Measurements from ENCODE around the gene CA6.
"Not testable (repeated sequence)": the region's sequence is repeated elsewhere in the genome, so short reads cannot be mapped to it uniquely, and the experiment has no call there.

The CA6 gene

DNA sequence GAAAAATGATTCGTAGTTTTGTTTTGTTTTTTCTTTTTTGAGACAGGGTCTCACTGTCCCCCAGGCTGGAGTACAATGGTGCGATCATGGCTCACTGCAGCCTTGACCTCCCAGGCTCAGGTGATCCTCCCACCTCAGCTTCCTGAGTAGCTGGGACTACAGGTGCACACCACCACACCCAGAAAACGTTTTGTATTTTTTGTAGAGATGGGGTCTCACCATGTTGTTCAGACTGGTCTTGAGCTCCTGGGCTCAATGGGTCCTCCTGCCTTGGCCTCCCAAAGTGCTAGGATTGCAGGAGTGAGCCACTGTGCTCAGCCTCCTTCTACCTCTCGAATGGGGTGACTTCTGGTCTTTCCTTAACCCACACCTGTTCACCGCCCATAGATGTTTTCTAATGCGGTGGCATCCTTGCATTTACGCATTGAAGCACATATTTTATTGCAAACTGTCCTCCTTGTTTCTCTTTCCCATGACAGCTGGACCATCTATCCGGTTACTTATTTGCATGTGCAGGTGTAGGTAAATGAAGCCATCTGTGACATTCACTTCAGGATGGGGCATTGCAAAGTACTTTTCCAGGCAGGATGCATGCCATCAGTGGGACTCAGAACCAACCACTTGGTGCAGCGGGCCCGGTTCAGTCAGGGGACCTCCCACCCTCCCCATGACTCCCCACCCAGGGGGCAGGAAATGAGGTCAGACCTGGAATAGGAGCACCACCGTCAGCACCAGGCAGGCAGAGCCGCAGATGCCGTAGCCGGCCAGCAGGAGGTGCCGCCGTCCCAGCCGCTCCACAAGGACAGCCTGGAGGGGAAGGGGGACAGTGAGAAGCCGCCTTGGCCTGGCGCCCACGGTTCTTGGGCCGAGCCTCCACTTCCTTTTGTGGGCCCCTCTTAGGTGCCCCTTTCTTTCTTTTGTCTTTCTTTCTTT, 64.0 kb downstream of the CA6 start:
- peak; percentile 31 to 71 for DNase-seq

DNA sequence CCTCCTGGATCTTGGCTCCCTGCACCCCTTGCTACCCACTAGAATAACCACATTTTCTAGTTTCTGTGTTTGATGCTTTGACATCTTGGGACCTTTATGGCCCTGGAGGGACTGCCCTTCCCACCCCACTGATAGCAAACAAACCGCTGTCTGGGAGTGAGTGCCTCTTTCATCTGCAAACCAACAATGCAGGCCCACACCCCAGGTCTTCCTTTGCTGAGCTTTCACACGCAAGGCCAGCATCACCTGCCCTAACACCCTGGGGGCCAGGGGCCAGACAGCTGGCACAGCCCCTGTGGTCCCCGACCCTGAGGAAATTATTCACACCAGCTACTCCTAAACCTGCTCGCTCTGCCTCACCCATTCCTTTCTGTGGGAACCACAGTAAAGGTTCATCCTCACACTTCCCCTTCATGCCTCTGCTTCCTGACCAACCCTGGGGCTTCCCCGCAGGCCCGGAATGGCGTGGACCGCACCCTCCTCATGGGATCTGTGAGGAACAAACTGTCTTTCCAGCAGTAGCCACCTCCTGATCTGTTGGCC, 65.2 kb downstream of the CA6 start:
- no peak for DNase-seq

DNA sequence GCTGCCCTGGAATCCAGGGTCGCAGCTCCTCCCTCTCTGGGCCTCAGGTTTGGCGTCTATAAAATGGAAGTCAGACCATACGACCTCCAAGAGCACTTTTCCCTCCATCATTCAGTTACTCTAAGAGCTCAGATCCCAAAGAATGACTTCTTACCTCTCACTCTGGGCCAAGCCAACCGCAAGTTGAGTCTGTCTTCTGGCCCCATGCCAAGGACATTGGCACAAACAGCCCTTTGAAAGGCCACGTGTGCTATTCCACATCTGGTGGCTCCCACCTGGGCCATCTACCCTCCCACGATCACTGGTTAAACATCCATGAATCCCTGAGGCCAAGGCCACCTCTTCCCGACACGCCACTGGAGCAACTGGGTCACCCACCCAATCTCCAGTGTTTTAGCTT, 68.2 kb downstream of the CA6 start:
- no peak for DNase-seq

DNA sequence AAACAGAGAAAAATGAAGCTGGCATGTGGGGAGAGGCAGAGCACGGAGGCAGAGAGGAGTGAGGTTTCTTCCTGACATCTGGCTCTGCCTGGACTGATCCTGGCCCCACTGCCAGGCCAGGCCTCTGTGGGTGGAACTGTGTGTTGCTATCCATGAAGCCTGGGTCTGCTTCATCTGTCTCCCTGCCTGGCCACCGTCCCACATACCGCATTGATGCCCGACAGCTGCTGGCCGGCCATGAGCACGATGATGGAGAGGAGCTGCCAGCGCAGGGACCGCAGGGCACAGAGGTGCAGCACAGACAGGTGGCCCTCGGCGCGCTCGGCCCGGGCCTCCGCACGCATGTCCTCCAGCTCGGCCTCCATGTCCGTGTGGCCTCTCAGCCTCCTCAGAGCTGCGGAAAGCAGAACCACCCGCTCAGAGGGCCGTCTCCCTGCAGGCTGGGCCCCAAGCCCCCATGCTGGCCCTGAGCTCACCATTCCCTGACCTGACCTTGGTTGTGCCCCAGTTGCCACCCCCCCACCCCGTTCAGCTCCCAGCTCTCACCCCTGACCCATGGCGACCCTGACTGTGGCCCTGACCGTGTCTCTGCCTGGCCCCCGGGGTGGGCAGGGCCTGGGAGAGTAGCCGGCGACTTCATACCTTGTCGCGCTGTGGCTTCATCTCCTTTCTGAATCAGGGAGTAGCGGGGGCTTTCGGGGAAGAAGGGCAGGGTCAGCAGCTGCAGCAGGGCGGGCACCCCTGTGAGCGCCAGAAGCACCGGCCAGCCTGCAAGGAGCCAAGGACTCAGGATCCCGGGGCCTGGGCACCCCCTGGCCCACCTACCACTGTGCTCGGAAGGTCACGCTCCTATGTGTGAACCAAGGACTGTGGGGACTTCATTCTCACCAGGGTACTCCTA, 69.1 kb downstream of the CA6 start:
- no peak for DNase-seq

DNA sequence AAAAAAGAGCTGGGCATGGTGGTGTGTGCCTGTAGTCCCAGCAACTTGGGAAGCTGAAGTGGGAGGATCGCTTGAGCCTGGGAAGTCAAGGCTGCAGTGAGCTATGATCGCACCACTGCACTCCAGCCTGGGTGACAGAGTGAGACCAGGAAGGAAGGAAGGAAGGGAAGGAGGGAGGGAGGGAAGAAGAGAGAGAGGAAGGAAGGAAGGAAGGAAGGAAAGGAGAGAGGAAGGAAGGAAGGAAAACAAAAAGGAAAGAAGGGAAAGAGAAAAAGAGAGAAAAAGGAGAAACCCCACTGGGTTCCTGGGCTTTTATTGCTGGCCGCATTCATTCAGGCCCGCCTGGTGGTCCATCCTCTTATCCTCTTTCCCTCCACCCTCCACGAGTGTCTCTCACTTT, 70.8 kb downstream of the CA6 start:
- DNase-seq: no peak

DNA sequence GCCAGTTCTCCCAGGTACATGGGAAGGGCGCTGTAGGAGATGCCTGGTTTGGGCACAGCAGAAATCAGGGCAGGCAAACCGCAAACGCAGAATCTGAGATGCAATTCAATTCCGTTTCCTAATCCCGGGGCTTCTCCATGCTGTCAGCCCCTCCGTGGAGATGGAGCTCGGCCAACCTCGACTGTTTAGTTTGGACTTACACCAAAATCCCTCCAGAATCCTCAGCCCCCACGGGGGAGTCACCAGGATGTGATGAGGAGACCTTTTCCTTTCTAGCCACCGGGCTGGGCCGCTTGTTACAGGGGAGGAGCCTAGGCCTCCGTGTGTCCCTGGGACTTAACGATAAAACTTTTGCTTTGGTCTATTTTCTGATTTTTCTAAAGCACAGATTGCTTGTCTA, 72.7 kb downstream of the CA6 start:
- no peak for DNase-seq

DNA sequence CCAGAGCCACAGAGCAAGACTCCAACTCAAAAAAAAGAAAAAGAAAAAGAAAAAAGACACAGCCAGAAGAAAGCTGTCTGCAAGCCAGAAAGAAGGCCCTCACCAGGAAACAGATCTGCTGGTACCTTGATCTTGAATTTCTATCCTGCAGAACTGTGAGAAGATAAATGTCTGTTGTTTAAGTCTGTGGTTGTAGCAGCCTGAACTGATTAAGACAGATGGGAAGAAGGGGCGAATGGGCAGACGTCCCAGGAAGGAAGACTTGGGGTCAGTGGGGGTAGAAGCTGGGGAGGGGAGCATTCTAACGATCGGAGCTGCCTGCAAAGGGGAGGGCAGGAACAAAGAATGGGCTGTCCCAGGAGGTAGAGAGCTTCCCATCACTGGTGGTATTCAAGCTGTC, 74.2 kb downstream of the CA6 start:
- no peak for DNase-seq

DNA sequence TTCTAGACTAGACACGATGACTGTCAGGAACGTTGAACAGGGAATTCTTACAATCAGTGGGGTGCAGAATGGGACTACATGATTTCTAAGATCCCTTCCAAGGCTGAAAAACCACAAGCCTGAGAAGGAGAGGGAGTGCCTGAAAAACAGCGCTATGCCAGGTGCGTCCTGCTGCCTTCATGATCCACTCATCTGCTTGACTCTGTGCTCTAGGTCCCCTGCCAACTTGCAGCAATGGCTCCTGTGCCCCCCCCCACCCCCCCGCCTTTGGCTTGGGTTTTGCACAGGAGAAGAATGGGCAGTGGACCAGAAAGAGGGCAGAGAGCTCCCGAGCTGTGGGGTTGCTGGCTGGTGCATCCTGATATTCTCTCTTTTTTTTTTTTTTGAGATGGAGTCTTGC, 74.6 kb downstream of the CA6 start:
- no peak for DNase-seq

DNA sequence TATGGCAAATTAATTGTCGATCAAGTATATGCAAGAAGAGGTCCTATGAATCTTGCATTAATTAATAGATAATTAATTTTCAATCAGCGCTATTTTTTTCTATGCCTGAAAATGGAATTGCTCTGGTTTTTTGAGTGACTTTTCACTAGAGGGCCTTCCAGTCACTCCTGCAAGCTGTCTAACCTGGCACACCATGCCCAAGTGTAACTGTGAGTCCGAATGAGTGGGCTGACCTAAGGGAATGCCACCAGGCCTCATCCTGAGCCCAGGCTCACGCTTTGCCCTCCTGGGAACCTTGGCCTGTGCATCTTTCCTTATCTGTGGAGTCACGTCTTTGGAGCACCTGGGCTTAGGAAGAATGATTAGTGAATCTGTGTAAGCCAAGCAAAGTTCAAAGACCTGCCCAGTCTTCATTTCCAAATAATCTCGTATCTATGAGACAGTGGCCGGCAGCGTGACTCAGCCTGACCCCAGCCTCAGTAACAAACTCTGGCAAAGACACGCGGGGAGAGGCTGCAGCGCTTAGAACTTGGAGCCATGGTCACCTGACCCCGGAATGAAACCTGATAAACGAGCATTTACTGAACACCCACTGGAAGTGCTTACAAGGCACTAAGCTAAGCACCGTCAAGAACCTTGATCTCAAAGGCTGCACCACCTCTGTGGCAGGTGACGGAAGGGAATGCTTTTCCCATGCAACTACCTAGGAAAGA, 76.5 kb downstream of the CA6 start:
- DNase-seq: not testable (repeated sequence)

DNA sequence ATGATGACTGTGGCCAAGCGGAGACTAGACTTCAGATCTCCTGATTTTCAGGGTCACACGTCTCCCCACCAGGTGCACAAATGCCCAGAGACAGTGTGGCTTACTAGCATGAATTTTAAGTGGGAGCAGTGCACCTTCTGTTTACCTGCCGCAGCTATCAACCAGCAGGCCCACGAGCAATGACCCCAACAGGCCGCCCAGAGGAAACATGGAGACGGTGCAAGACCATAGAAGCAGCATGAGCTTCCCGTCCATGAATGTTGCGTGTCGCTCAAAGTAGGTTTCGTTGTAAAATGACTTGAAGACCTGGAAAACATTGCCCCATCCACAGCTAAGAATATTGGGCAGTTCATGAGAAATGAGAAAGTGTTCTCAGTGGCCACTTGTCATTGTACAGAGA, 77.1 kb downstream of the CA6 start:
- no peak for DNase-seq
